WTC11 (cell line): ENCODE data around the gene STX3. TPM values are rescaled to one million over a fixed set of nuclear protein-coding genes. Genes with fewer than 3 reads are reported as not detected.

Experiments used
- ATAC-seq: fragments of 200-7000 bp; cut with Tn5 transposase; 2 replicates; pipeline ENCODE4 v1.10.0; 2021; ENCODE audit warnings: mild to moderate bottlenecking, moderate library complexity
- CTCF ChIA-PET: fragments of 300-600 bp; sonication (Branson Sonifier 250); formaldehyde crosslinking; loops from one replicate; lab custom pipeline; 2021; ENCODE audit warnings: antibody characterized with exemption; lab: Charles Lee
- POLR2A ChIA-PET: fragments of 350-600 bp; sonication (Branson Sonifier 250); formaldehyde crosslinking; loops from one replicate; lab custom pipeline; 2021; ENCODE audit warnings: antibody characterized with exemption; lab: Charles Lee
- DNase-seq: peaks from one replicate; pipeline ENCODE4 v3.0.0; 2021; ENCODE audit warnings: low spot score
- H3K27ac Mint-ChIP-seq: 2 replicates; pipeline ENCODE4 v1.8.0; 2021; ENCODE audit warnings: mixed read lengths
- H3K27me3 Mint-ChIP-seq: 2 replicates; pipeline ENCODE4 v1.8.0; 2021; ENCODE audit warnings: low read depth, mild to moderate bottlenecking, moderate library complexity, mixed read lengths
- H3K36me3 Mint-ChIP-seq: 2 replicates; pipeline ENCODE4 v1.8.0; 2021; ENCODE audit warnings: mixed read lengths
- H3K4me1 Mint-ChIP-seq: 2 replicates; pipeline ENCODE4 v1.8.0; 2022; ENCODE audit warnings: mixed read lengths
- H3K4me3 Mint-ChIP-seq: 2 replicates; pipeline ENCODE4 v1.8.0; 2021; ENCODE audit warnings: mild to moderate bottlenecking, moderate library complexity, mixed read lengths
- H3K9me3 Mint-ChIP-seq: 2 replicates; pipeline ENCODE4 v1.8.0; 2021; ENCODE audit warnings: mixed read lengths
- ESRRA ChIP-seq: sonication (generic); formaldehyde crosslinking; IDR thresholded peaks from 2 replicates; pipeline ENCODE4 v1.8.1; 2022; ENCODE audit warnings: mild to moderate bottlenecking, missing genetic modification reagents, borderline replicate concordance
- ETV6 ChIP-seq: sonication (generic); formaldehyde crosslinking; IDR thresholded peaks from 2 replicates; pipeline ENCODE4 v1.8.1; 2022; ENCODE audit warnings: mild to moderate bottlenecking, missing genetic modification reagents
- FOXK1 ChIP-seq: sonication (generic); formaldehyde crosslinking; IDR thresholded peaks from 2 replicates; pipeline ENCODE4 v1.8.0; 2022; ENCODE audit warnings: mild to moderate bottlenecking, moderate library complexity, missing genetic modification reagents
- HMGA2 ChIP-seq: fragments of 250-450 bp; sonication (Bioruptor Pico); IDR thresholded peaks from 2 replicates; pipeline ENCODE4 v1.4.0; 2021; ENCODE audit warnings: mild to moderate bottlenecking, moderate library complexity
- JAZF1 ChIP-seq: fragments of 250-450 bp; sonication (Bioruptor Pico); IDR thresholded peaks from 2 replicates; pipeline ENCODE4 v1.9.0; 2021; ENCODE audit warnings: moderate library complexity, mild to moderate bottlenecking, inconsistent platforms
- JUN ChIP-seq: sonication (generic); formaldehyde crosslinking; IDR thresholded peaks from 2 replicates; pipeline ENCODE4 v1.8.0; 2023; ENCODE audit warnings: mild to moderate bottlenecking, missing genetic modification reagents
- KAT7 ChIP-seq: sonication (generic); formaldehyde crosslinking; IDR thresholded peaks from 2 replicates; pipeline ENCODE4 v1.8.1; 2023; ENCODE audit warnings: missing genetic modification reagents, mild to moderate bottlenecking, borderline replicate concordance
- NFYB ChIP-seq: sonication (generic); formaldehyde crosslinking; conservative IDR thresholded peaks from 2 replicates; pipeline ENCODE4 v1.8.0; 2022; ENCODE audit warnings: low read depth, missing genetic modification reagents
- NR2C2 ChIP-seq: sonication (generic); formaldehyde crosslinking; IDR thresholded peaks from 2 replicates; pipeline ENCODE4 v1.8.0; 2022; ENCODE audit warnings: mild to moderate bottlenecking, missing genetic modification reagents
- OVOL2 ChIP-seq: fragments of 250-450 bp; sonication (Bioruptor Pico); IDR thresholded peaks from 2 replicates; pipeline ENCODE4 v1.9.0; 2021; ENCODE audit warnings: mild to moderate bottlenecking, borderline replicate concordance
- PRRX2 ChIP-seq: fragments of 250-450 bp; sonication (Bioruptor Pico); IDR thresholded peaks from 2 replicates; pipeline ENCODE4 v1.8.0; 2021; ENCODE audit warnings: mild to moderate bottlenecking
- SMAD3 ChIP-seq: sonication (generic); formaldehyde crosslinking; IDR thresholded peaks from 2 replicates; pipeline ENCODE4 v1.8.0; 2022; ENCODE audit warnings: missing genetic modification reagents, mild to moderate bottlenecking, borderline replicate concordance
- SP1 ChIP-seq: sonication (generic); formaldehyde crosslinking; conservative IDR thresholded peaks from 2 replicates; pipeline ENCODE4 v1.8.1; 2022; ENCODE audit warnings: missing genetic modification reagents
- ZBTB21 ChIP-seq: sonication (generic); formaldehyde crosslinking; IDR thresholded peaks from 2 replicates; pipeline ENCODE4 v1.8.1; 2023; ENCODE audit warnings: mild to moderate bottlenecking, missing genetic modification reagents, borderline replicate concordance
- ZNF121 ChIP-seq: sonication (generic); formaldehyde crosslinking; IDR thresholded peaks from 2 replicates; pipeline ENCODE4 v1.8.0; 2023; ENCODE audit warnings: missing genetic modification reagents
- ZNF138 ChIP-seq: sonication (generic); formaldehyde crosslinking; conservative IDR thresholded peaks from 2 replicates; pipeline ENCODE4 v1.8.1; 2022; ENCODE audit warnings: mild to moderate bottlenecking, moderate library complexity, missing genetic modification reagents
- ZNF317 ChIP-seq: sonication (generic); formaldehyde crosslinking; IDR thresholded peaks from 2 replicates; pipeline ENCODE4 v1.8.1; 2023; ENCODE audit warnings: low read depth, mild to moderate bottlenecking, moderate library complexity, missing genetic modification reagents, borderline replicate concordance
- total RNA-seq: library from RNA; stranded (reverse); gene quantifications from 3 replicates; pipeline ENCODE4 v1.2.3, GENCODE V29; 2021
- TF ChIP-seq, protein P1 (sequence below): sonication (generic); formaldehyde crosslinking; IDR thresholded peaks from 2 replicates; pipeline ENCODE4 v1.8.1; 2023; ENCODE audit warnings: mild to moderate bottlenecking, missing genetic modification reagents
- TF ChIP-seq, protein P2 (sequence below): sonication (generic); formaldehyde crosslinking; IDR thresholded peaks from 2 replicates; pipeline ENCODE4 v1.8.0; 2022; ENCODE audit warnings: mild to moderate bottlenecking, missing genetic modification reagents
- TF ChIP-seq, protein P3 (sequence below): sonication (generic); formaldehyde crosslinking; IDR thresholded peaks from 2 replicates; pipeline ENCODE4 v1.8.0; 2022; ENCODE audit warnings: mild to moderate bottlenecking, missing genetic modification reagents
- TF ChIP-seq, protein P4 (sequence below): sonication (generic); formaldehyde crosslinking; IDR thresholded peaks from 2 replicates; pipeline ENCODE4 v1.8.1; 2023; ENCODE audit warnings: mild to moderate bottlenecking, missing genetic modification reagents
- TF ChIP-seq, protein P5 (sequence below): sonication (generic); formaldehyde crosslinking; IDR thresholded peaks from 2 replicates; pipeline ENCODE4 v1.8.1; 2022; ENCODE audit warnings: low read depth, mild to moderate bottlenecking, moderate library complexity, missing genetic modification reagents, borderline replicate concordance
- TF ChIP-seq, protein P6 (sequence below): sonication (generic); formaldehyde crosslinking; IDR thresholded peaks from 2 replicates; pipeline ENCODE4 v1.8.1; 2022; ENCODE audit warnings: low read depth, missing genetic modification reagents, borderline replicate concordance
- TF ChIP-seq, protein P7 (sequence below): sonication (generic); formaldehyde crosslinking; IDR thresholded peaks from 2 replicates; pipeline ENCODE4 v1.8.1; 2022; ENCODE audit warnings: mild to moderate bottlenecking, moderate library complexity, missing genetic modification reagents
- TF ChIP-seq, protein P8 (sequence below): fragments of 200-600 bp; IDR thresholded peaks from 2 replicates; pipeline ENCODE4 v1.8.0; 2022; ENCODE audit warnings: antibody characterized with exemption
- TF ChIP-seq, protein P9 (sequence below): fragments of 250-450 bp; sonication (Bioruptor Pico); IDR thresholded peaks from 2 replicates; pipeline ENCODE4 v1.9.0; 2021; ENCODE audit warnings: mild to moderate bottlenecking

Gene STX3
- total RNA-seq, 1 experiment from 2014 or later: 52.7 TPM

DNA sequence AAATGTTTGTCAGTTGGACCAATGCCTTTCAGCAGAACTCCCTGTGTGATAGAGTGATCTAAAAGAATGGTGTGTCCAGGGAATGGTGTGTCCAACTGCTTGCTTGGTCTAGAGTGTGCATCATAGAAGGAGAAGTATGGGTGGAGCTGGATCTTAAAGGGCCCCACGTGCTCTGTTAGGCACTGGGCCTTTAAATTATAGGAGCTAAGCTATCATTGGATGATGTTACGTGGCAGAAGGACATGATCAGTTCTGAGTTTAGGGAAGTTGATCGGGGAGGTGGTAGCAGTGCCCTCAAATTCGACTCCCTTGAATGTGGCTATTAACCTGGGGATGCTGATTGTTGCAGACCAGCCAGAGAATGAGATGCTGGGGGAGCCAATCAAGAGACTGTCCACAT lies 16.4 kb downstream of the STX3 start:
- CTCF ChIA-PET: interaction anchor here (0.6 to 1.9 kb wide), 4 partner anchors 17 to 148 kb away, joined by 3 to 7 read pairs (median 4); partner anchors contain the start of gene STX3
- POLR2A ChIA-PET: no interaction called here
- TF ChIP-seq ZNF121 (CRISPR knock-in tag) (no peak), ZBTB21 (CRISPR knock-in tag) (no peak), SMAD3 (CRISPR knock-in tag) (no peak), HMGA2 (no peak), ZNF317 (CRISPR knock-in tag) (no peak), KAT7 (no peak), NR2C2 (CRISPR knock-in tag) (no peak)
- TF ChIP-seq, protein P1, sequence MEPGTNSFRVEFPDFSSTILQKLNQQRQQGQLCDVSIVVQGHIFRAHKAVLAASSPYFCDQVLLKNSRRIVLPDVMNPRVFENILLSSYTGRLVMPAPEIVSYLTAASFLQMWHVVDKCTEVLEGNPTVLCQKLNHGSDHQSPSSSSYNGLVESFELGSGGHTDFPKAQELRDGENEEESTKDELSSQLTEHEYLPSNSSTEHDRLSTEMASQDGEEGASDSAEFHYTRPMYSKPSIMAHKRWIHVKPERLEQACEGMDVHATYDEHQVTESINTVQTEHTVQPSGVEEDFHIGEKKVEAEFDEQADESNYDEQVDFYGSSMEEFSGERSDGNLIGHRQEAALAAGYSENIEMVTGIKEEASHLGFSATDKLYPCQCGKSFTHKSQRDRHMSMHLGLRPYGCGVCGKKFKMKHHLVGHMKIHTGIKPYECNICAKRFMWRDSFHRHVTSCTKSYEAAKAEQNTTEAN (CRISPR knock-in tag): no peak
- TF ChIP-seq, protein P2, sequence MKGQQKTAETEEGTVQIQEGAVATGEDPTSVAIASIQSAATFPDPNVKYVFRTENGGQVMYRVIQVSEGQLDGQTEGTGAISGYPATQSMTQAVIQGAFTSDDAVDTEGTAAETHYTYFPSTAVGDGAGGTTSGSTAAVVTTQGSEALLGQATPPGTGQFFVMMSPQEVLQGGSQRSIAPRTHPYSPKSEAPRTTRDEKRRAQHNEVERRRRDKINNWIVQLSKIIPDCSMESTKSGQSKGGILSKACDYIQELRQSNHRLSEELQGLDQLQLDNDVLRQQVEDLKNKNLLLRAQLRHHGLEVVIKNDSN: no peak
- TF ChIP-seq, protein P3, sequence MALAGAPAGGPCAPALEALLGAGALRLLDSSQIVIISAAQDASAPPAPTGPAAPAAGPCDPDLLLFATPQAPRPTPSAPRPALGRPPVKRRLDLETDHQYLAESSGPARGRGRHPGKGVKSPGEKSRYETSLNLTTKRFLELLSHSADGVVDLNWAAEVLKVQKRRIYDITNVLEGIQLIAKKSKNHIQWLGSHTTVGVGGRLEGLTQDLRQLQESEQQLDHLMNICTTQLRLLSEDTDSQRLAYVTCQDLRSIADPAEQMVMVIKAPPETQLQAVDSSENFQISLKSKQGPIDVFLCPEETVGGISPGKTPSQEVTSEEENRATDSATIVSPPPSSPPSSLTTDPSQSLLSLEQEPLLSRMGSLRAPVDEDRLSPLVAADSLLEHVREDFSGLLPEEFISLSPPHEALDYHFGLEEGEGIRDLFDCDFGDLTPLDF (CRISPR knock-in tag): no peak
- TF ChIP-seq, protein P4, sequence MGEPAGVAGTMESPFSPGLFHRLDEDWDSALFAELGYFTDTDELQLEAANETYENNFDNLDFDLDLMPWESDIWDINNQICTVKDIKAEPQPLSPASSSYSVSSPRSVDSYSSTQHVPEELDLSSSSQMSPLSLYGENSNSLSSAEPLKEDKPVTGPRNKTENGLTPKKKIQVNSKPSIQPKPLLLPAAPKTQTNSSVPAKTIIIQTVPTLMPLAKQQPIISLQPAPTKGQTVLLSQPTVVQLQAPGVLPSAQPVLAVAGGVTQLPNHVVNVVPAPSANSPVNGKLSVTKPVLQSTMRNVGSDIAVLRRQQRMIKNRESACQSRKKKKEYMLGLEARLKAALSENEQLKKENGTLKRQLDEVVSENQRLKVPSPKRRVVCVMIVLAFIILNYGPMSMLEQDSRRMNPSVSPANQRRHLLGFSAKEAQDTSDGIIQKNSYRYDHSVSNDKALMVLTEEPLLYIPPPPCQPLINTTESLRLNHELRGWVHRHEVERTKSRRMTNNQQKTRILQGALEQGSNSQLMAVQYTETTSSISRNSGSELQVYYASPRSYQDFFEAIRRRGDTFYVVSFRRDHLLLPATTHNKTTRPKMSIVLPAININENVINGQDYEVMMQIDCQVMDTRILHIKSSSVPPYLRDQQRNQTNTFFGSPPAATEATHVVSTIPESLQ (CRISPR knock-in tag): no peak
- Mint-ChIP-seq H3K4me1 (peaks cover 8% of the 10 kb centered on the region; the same call in 1 of the 2 replicates), H3K27me3 (no peaks in the 10 kb centered on the region), H3K4me3 (no peak overlapping the region), H3K9me3 (no peaks in the 10 kb centered on the region), H3K27ac (peak overlapping the region; percentile 49), H3K36me3 (peaks cover 23% of the 10 kb centered on the region)
- ATAC-seq (no peak), DNase-seq (no peak)

DNA sequence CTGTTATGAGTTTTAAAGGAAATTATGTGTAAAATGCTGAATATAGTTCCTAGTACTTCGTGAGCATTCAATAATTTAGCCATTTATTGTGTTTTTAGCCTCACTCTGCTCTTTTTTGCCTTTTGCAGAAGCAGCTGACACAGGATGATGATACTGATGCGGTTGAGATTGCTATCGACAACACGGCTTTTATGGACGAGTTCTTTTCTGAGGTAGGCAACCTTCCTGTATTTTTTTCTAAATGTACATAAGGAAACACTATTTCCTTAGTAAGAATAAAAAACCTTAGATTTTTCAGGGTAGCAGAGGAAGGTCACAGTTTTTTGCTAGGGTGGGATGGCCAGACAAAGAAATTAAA lies 17.9 kb downstream of the STX3 start:
- CTCF ChIA-PET: interaction anchor here (0.5 to 2.0 kb wide), 3 partner anchors 17 to 242 kb away, joined by 3 to 5 read pairs (median 3); partner anchors contain the start of gene STX3
- Mint-ChIP-seq H3K27ac (no peak overlapping the region), H3K27me3 (no peaks in the 10 kb centered on the region), H3K36me3 (peaks cover 23% of the 10 kb centered on the region), H3K4me3 (no peak overlapping the region), H3K9me3 (no peaks in the 10 kb centered on the region), H3K4me1 (peaks cover 8% of the 10 kb centered on the region; the same call in 1 of the 2 replicates)
- ATAC-seq (no peak), DNase-seq (no peak)
- POLR2A ChIA-PET: no interaction called here
- no peak for TF ChIP-seq OVOL2
- TF ChIP-seq, protein P5, sequence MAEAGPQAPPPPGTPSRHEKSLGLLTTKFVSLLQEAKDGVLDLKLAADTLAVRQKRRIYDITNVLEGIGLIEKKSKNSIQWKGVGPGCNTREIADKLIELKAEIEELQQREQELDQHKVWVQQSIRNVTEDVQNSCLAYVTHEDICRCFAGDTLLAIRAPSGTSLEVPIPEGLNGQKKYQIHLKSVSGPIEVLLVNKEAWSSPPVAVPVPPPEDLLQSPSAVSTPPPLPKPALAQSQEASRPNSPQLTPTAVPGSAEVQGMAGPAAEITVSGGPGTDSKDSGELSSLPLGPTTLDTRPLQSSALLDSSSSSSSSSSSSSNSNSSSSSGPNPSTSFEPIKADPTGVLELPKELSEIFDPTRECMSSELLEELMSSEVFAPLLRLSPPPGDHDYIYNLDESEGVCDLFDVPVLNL (CRISPR knock-in tag): no peak
- TF ChIP-seq, protein P6, sequence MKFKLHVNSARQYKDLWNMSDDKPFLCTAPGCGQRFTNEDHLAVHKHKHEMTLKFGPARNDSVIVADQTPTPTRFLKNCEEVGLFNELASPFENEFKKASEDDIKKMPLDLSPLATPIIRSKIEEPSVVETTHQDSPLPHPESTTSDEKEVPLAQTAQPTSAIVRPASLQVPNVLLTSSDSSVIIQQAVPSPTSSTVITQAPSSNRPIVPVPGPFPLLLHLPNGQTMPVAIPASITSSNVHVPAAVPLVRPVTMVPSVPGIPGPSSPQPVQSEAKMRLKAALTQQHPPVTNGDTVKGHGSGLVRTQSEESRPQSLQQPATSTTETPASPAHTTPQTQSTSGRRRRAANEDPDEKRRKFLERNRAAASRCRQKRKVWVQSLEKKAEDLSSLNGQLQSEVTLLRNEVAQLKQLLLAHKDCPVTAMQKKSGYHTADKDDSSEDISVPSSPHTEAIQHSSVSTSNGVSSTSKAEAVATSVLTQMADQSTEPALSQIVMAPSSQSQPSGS (CRISPR knock-in tag): no peak
- TF ChIP-seq ESRRA (CRISPR knock-in tag): no peak
- TF ChIP-seq, protein P7, sequence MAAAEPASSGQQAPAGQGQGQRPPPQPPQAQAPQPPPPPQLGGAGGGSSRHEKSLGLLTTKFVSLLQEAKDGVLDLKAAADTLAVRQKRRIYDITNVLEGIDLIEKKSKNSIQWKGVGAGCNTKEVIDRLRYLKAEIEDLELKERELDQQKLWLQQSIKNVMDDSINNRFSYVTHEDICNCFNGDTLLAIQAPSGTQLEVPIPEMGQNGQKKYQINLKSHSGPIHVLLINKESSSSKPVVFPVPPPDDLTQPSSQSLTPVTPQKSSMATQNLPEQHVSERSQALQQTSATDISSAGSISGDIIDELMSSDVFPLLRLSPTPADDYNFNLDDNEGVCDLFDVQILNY (CRISPR knock-in tag): no peak
- no peak for TF ChIP-seq JAZF1 (CRISPR knock-in tag)
- TF ChIP-seq FOXK1 (CRISPR knock-in tag): no peak
- no peak for TF ChIP-seq JUN (CRISPR knock-in tag)
- no peak for TF ChIP-seq SP1 (CRISPR knock-in tag)
- no peak for TF ChIP-seq NR2C2 (CRISPR knock-in tag)
- TF ChIP-seq NFYB (CRISPR knock-in tag): no peak
- TF ChIP-seq ETV6 (CRISPR knock-in tag): no peak
- TF ChIP-seq PRRX2: no peak
- TF ChIP-seq, protein P8, sequence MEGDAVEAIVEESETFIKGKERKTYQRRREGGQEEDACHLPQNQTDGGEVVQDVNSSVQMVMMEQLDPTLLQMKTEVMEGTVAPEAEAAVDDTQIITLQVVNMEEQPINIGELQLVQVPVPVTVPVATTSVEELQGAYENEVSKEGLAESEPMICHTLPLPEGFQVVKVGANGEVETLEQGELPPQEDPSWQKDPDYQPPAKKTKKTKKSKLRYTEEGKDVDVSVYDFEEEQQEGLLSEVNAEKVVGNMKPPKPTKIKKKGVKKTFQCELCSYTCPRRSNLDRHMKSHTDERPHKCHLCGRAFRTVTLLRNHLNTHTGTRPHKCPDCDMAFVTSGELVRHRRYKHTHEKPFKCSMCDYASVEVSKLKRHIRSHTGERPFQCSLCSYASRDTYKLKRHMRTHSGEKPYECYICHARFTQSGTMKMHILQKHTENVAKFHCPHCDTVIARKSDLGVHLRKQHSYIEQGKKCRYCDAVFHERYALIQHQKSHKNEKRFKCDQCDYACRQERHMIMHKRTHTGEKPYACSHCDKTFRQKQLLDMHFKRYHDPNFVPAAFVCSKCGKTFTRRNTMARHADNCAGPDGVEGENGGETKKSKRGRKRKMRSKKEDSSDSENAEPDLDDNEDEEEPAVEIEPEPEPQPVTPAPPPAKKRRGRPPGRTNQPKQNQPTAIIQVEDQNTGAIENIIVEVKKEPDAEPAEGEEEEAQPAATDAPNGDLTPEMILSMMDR: no peak
- TF ChIP-seq ZNF138: no peak
- TF ChIP-seq, protein P9, sequence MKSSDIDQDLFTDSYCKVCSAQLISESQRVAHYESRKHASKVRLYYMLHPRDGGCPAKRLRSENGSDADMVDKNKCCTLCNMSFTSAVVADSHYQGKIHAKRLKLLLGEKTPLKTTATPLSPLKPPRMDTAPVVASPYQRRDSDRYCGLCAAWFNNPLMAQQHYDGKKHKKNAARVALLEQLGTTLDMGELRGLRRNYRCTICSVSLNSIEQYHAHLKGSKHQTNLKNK: no peak
